GM08714 (cell line): Measurements from ENCODE around the gene SLC30A5.

ENCODE experiments used
- H3K4me3 ChIP-seq: fragments of 200-500 bp; sonication (Bioruptor generic); 2 replicates; pipeline ENCODE4 v1.5.1; 2014; ENCODE audit warnings: mild to moderate bottlenecking, low read length, inconsistent platforms
- ZNF274 ChIP-seq: IDR thresholded peaks from 2 replicates; pipeline ENCODE4 v1.6.1; 2012; ENCODE audit warnings: mild to moderate bottlenecking, low read depth, low read length

SLC30A5 gene

GRCh38 chr5:69167929-69168328 lies 74.1 kb downstream of the SLC30A5 start:
- H3K4me3 ChIP-seq, result peak overlapping the region; percentile 82
- TF ChIP-seq ZNF274, result no peak

GRCh38 chr5:69170495-69170894 lies 76.7 kb downstream of the SLC30A5 start:
- no peak for TF ChIP-seq ZNF274

DNA sequence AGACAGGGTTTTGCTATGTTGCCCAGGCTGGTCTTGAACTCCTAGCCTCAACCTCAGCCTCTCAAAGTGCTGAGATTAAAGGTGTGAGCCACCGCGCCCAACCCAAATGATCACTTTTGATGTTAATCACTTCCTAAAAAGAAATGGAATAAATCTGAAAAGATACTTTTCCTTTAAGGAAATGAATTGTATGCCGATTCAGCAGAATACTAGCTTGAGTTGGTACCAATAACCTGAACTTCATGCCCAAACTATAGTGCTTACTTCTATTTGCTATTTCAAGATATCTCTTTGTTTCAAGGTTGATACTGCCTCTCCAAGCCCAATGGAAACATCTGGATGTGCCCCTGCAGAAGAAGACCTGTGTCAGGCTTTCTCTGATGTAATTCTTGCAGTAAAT lies 77.2 kb downstream of the SLC30A5 start:
- H3K4me3 ChIP-seq, result no peak overlapping the region
- no peak for TF ChIP-seq ZNF274

More at GRCh38 chr5:69170495-69170894, 76.7 kb downstream of the SLC30A5 start:
- no peak overlapping the region for H3K4me3 ChIP-seq
